Naive B cell (primary cell): Measurements from ENCODE around the gene PLPPR1. TPM values are rescaled to one million over a fixed set of nuclear protein-coding genes. Genes with fewer than 3 reads are reported as not detected.
A peak's percentile ranks its signal among the peaks of the same experiment; 100 is the strongest.

Experiments
- ATAC-seq, 2 donors: fragments of 150-1000 bp; cut with Tn5 transposase; 2 replicates each; pipeline ENCODE4 v1.10.0; 2021; ENCODE audit warnings: low read depth in 2 of 2, mild to moderate bottlenecking in 2 of 2, moderate library complexity in 2 of 2
- DNase-seq: peaks from one replicate; pipeline ENCODE4 v3.0.0; 2022
- H3K27ac Mint-ChIP-seq, 6 donors: one replicate each; pipeline ENCODE4 v1.8.0; 2020 to 2022; ENCODE audit warnings: mild to moderate bottlenecking in 6 of 6, mixed read lengths in 6 of 6, moderate library complexity in 5 of 6, inconsistent platforms in 2 of 6
- H3K27me3 Mint-ChIP-seq, 3 donors: one replicate each; pipeline ENCODE4 v1.8.0; 2021 to 2022; ENCODE audit warnings: mixed read lengths in 3 of 3, mild to moderate bottlenecking in 1 of 3
- H3K36me3 Mint-ChIP-seq, 2 donors: one replicate each; pipeline ENCODE4 v1.8.0; 2020 to 2022; ENCODE audit warnings: mixed read lengths in 2 of 2, inconsistent platforms in 1 of 2, mild to moderate bottlenecking in 1 of 2
- H3K4me1 Mint-ChIP-seq, 3 donors: one replicate each; pipeline ENCODE4 v1.8.0; 2020 to 2022; ENCODE audit warnings: mixed read lengths in 3 of 3, inconsistent platforms in 1 of 3, mild to moderate bottlenecking in 1 of 3, moderate library complexity in 1 of 3
- H3K4me3 Mint-ChIP-seq, 8 donors: one replicate each; pipeline ENCODE4 v1.8.0; 2020 to 2022; ENCODE audit warnings: mild to moderate bottlenecking in 8 of 8, mixed read lengths in 8 of 8, moderate library complexity in 8 of 8, inconsistent platforms in 2 of 8
- H3K9me3 Mint-ChIP-seq, 7 donors: one replicate each; pipeline ENCODE4 v1.8.0; 2020 to 2022; ENCODE audit warnings: mixed read lengths in 7 of 7, mild to moderate bottlenecking in 5 of 7, inconsistent platforms in 2 of 7, moderate library complexity in 1 of 7
- polyA plus RNA-seq, 6 donors: library from polyadenylated mRNA; unstranded; fragments of 300-500 nt; fragmentation: Illumina TruSeq; gene quantifications; one replicate each; pipeline ENCODE4 v1.2.3, GENCODE V29; 2021; ENCODE audit warnings: low read depth in 6 of 6

The PLPPR1 gene
- not detected for polyA plus RNA-seq

GRCh38 chr9:101028346-101029314 lies at the start of gene PLPPR1:
Gene PLPPR1 (plus strand): TSS chr9:101028727.
- DNase-seq: no peak
- no peak for ATAC-seq
- H3K36me3 Mint-ChIP-seq: no peaks in the 10 kb centered on the region

GRCh38 chr9:100989731-100990130 lies 38.8 kb upstream of the PLPPR1 start:
- H3K4me3 Mint-ChIP-seq: no peak overlapping the region
- H3K36me3 Mint-ChIP-seq: no peaks in the 10 kb centered on the region
- no peaks in the 10 kb centered on the region for H3K27me3 Mint-ChIP-seq
- ATAC-seq (no peak), DNase-seq (no peak)
- no peak overlapping the region for H3K27ac Mint-ChIP-seq
- peaks cover 0 to 3% (median 0%) of the 10 kb centered on the region in 7 donors for H3K9me3 Mint-ChIP-seq
- H3K4me1 Mint-ChIP-seq: no peaks in the 10 kb centered on the region

More at GRCh38 chr9:101028346-101029314, at the start of gene PLPPR1:
- no peaks in the 10 kb centered on the region for H3K4me1 Mint-ChIP-seq
- H3K9me3 Mint-ChIP-seq: peaks cover 0 to 9% (median 0%) of the 10 kb centered on the region in 7 donors
- H3K4me3 Mint-ChIP-seq: peak within 1 kb of the TSS in 2 of 8 donors; percentile 18 to 23
- H3K27ac Mint-ChIP-seq: no peak within 1 kb of the TSS
- H3K27me3 Mint-ChIP-seq: peaks cover 47 to 70% (median 61%) of the 10 kb centered on the region in 3 donors

- Mint-ChIP-seq H3K27me3 (no peaks in the 10 kb centered on the region), H3K9me3 (peaks cover 0 to 3% (median 0%) of the 10 kb centered on the region in 7 donors), H3K27ac (no peak overlapping the region), H3K4me3 (no peak overlapping the region), H3K4me1 (no peaks in the 10 kb centered on the region), H3K36me3 (no peaks in the 10 kb centered on the region)
- ATAC-seq (no peak), DNase-seq (no peak)
These were observed 37.7 kb upstream of the PLPPR1 start for GRCh38 chr9:100990605-100991381.

- Mint-ChIP-seq H3K4me1 (no peaks in the 10 kb centered on the region), H3K36me3 (no peaks in the 10 kb centered on the region), H3K27me3 (peaks cover 0 to 4% (median 0%) of the 10 kb centered on the region in 3 donors), H3K4me3 (no peak overlapping the region), H3K9me3 (peaks cover 0 to 3% (median 0%) of the 10 kb centered on the region in 7 donors), H3K27ac (no peak overlapping the region)
- no peak for ATAC-seq
- DNase-seq: no peak
These were observed 35.9 kb upstream of the PLPPR1 start for GRCh38 chr9:100992632-100993031.

- DNase-seq (no peak), ATAC-seq (no peak)
- no peak overlapping the region for H3K4me3 Mint-ChIP-seq
- H3K4me1 Mint-ChIP-seq: no peaks in the 10 kb centered on the region
- H3K36me3 Mint-ChIP-seq: no peaks in the 10 kb centered on the region
- H3K27me3 Mint-ChIP-seq: peaks cover 0 to 4% (median 0%) of the 10 kb centered on the region in 3 donors
- H3K9me3 Mint-ChIP-seq: peaks cover 0 to 7% (median 1%) of the 10 kb centered on the region in 7 donors
- H3K27ac Mint-ChIP-seq: no peak overlapping the region
These were observed 28.5 kb upstream of the PLPPR1 start for GRCh38 chr9:100999906-101000544.

GRCh38 chr9:101005246-101005645 lies 23.3 kb upstream of the PLPPR1 start:
- Mint-ChIP-seq H3K9me3 (peaks cover 0 to 17% (median 14%) of the 10 kb centered on the region in 7 donors), H3K27me3 (no peaks in the 10 kb centered on the region), H3K4me3 (no peak overlapping the region), H3K4me1 (no peaks in the 10 kb centered on the region), H3K36me3 (no peaks in the 10 kb centered on the region), H3K27ac (no peak overlapping the region)
- ATAC-seq (no peak), DNase-seq (no peak)

GRCh38 chr9:101014566-101014965 lies 14.0 kb upstream of the PLPPR1 start:
- Mint-ChIP-seq H3K27ac (no peak overlapping the region), H3K4me1 (no peaks in the 10 kb centered on the region), H3K27me3 (no peaks in the 10 kb centered on the region), H3K9me3 (peaks cover 0 to 4% (median 0%) of the 10 kb centered on the region in 7 donors), H3K36me3 (no peaks in the 10 kb centered on the region), H3K4me3 (no peak overlapping the region)
- ATAC-seq (no peak), DNase-seq (no peak)

GRCh38 chr9:101018467-101018866 lies 10.1 kb upstream of the PLPPR1 start:
- no peak overlapping the region for H3K4me3 Mint-ChIP-seq
- no peaks in the 10 kb centered on the region for H3K36me3 Mint-ChIP-seq
- H3K9me3 Mint-ChIP-seq: peaks cover 0 to 4% (median 0%) of the 10 kb centered on the region in 7 donors
- H3K4me1 Mint-ChIP-seq: no peaks in the 10 kb centered on the region
- ATAC-seq: no peak
- no peak for DNase-seq
- no peaks in the 10 kb centered on the region for H3K27me3 Mint-ChIP-seq
- H3K27ac Mint-ChIP-seq: no peak overlapping the region

- ATAC-seq (no peak), DNase-seq (no peak)
- Mint-ChIP-seq H3K9me3 (peaks cover 0 to 2% (median 0%) of the 10 kb centered on the region in 7 donors), H3K27me3 (peaks cover 19 to 23% (median 23%) of the 10 kb centered on the region in 3 donors), H3K4me1 (no peaks in the 10 kb centered on the region), H3K27ac (no peak overlapping the region), H3K4me3 (no peak overlapping the region), H3K36me3 (no peaks in the 10 kb centered on the region)
These were observed 5.8 kb upstream of the PLPPR1 start for GRCh38 chr9:101022704-101023103.

GRCh38 chr9:101025940-101026339 lies 2.6 kb upstream of the PLPPR1 start:
- Mint-ChIP-seq H3K36me3 (no peaks in the 10 kb centered on the region), H3K4me1 (no peaks in the 10 kb centered on the region), H3K27ac (no peak overlapping the region), H3K4me3 (no peak overlapping the region), H3K27me3 (peaks cover 32 to 55% (median 45%) of the 10 kb centered on the region in 3 donors), H3K9me3 (peaks cover 0 to 9% (median 0%) of the 10 kb centered on the region in 7 donors)
- DNase-seq: no peak
- ATAC-seq: no peak

GRCh38 chr9:101026824-101027223 lies 1.7 kb upstream of the PLPPR1 start:
- DNase-seq: no peak
- ATAC-seq: no peak
- peaks cover 40 to 63% (median 54%) of the 10 kb centered on the region in 3 donors for H3K27me3 Mint-ChIP-seq
- H3K27ac Mint-ChIP-seq: no peak overlapping the region
- no peak overlapping the region for H3K4me3 Mint-ChIP-seq
- H3K36me3 Mint-ChIP-seq: no peaks in the 10 kb centered on the region
- H3K4me1 Mint-ChIP-seq: no peaks in the 10 kb centered on the region
- H3K9me3 Mint-ChIP-seq: peaks cover 0 to 9% (median 0%) of the 10 kb centered on the region in 7 donors

- no peak for ATAC-seq
- Mint-ChIP-seq H3K27me3 (peaks cover 40 to 67% (median 58%) of the 10 kb centered on the region in 3 donors), H3K27ac (no peak overlapping the region), H3K4me1 (no peaks in the 10 kb centered on the region), H3K36me3 (no peaks in the 10 kb centered on the region), H3K9me3 (peaks cover 0 to 9% (median 0%) of the 10 kb centered on the region in 7 donors), H3K4me3 (no peak overlapping the region)
- DNase-seq: no peak
These were observed 1.3 kb upstream of the PLPPR1 start for GRCh38 chr9:101027236-101027635.

- ATAC-seq: no peak
These were observed 688 bp upstream of the PLPPR1 start for GRCh38 chr9:101027733-101028345.

More at GRCh38 chr9:101027733-101028345, 688 bp upstream of the PLPPR1 start:
- Mint-ChIP-seq H3K4me1 (no peaks in the 10 kb centered on the region), H3K27me3 (peaks cover 42 to 69% (median 61%) of the 10 kb centered on the region in 3 donors), H3K4me3 (peak overlapping the region in 2 of 8 donors; percentile 18 to 23), H3K9me3 (peaks cover 0 to 9% (median 0%) of the 10 kb centered on the region in 7 donors), H3K27ac (no peak overlapping the region), H3K36me3 (no peaks in the 10 kb centered on the region)
- DNase-seq: no peak
